GM20431 (cell line): ENCODE results near the gene ABITRAM.
"Not testable (repeated sequence)": the region's sequence is repeated elsewhere in the genome, so short reads cannot be mapped to it uniquely, and the experiment has no call there.

ENCODE experiments used
- in situ Hi-C: fragments of 300-500 bp; cut with MseI, MboI; formaldehyde crosslinking; loops from one replicate; pipeline ENCODE4 v1.15.0; 2020; ENCODE audit warnings: low sequenced_read_pairs; ENCODE audit not compliant: unreplicated experiment

The ABITRAM gene, protein sequence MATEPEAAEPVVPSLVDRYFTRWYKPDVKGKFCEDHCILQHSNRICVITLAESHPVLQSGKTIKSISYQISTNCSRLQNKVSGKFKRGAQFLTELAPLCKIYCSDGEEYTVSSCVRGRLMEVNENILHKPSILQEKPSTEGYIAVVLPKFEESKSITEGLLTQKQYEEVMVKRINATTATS

DNA sequence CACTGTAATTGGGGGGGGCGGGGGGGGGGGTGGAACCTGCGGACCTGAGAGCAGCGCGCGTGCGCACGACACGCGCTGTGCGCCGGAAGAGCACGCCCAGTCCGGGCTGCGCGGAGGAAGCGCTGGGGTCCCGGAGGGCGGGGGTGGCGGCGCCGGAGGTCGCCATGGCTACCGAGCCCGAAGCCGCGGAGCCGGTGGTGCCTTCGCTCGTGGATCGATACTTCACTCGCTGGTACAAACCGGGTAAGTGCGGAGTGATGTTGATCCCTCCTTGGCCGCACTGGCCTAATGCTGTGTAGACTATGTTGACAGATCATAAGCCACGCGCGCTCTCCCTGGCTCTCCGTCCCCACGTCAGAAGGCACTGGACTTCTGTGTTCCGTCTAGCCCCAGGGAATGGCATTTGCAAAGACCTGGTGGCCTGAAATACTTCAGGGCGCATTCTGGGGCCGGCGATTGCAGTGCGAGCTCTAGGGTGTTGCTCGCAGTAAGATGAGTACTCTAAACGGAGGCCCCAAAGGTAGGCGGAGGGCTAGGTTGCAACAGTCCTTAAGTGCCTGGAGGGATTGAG lies at the start of gene ABITRAM:
TSS of gene ABITRAM (plus strand) at position 78 of the 571 bp plus-strand sequence. CDS start at position 165, 87 bp downstream.
- in situ Hi-C loops = no loop called here

DNA sequence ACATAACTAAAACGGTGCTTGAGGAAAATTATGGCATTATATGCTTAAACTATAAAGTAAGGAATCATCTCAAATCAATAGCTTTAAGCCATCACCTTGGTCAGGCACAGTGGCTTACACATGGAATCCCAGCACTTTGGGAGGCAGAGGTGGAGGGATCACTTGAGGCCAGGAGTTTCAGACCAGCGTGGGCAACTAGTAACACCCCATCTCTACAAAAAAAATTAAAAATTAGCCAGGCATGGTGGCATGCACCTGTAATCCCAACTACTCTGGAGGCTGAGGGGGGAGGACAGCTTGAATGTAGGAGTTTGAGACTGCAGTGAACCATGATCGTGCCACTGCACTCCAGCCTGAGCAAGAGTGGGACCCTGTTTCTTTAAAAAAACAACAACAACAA lies 49.5 kb upstream of the ABITRAM start:
- in situ Hi-C loops = no loop called here

DNA sequence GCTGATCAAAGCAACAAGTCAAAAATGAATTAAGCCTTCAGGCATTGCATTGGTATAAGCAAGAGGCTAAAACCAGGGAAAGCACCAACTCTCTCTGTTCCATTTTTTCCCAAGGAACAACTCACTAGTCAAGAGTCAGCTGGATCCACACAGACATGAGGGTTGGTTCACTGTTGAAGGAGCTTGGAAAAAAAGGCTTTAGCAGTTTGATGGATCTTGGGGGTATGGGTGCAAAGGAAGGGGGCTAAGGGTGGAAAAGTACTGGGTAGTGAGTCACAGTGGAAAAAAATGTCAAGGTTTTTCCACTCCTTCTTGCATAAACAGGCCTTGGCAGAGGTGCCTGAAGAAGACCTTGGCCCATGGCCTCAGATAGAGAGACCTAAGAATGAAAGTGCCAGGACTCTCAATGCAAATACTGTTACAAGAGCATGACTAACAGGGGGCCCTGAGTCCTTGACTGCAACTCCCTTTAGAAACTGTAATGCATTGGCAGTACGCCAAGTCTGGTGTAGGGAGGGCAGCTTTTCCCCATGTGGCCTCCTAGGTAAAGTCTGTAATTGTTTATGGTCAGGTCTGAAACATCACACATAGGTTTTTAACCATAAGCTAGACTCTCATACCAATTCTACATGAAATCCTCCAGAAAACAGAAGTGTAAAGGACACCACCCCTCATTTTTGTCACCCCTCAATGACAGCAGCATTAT lies 48.4 kb upstream of the ABITRAM start:
- in situ Hi-C loops = no loop called here

DNA sequence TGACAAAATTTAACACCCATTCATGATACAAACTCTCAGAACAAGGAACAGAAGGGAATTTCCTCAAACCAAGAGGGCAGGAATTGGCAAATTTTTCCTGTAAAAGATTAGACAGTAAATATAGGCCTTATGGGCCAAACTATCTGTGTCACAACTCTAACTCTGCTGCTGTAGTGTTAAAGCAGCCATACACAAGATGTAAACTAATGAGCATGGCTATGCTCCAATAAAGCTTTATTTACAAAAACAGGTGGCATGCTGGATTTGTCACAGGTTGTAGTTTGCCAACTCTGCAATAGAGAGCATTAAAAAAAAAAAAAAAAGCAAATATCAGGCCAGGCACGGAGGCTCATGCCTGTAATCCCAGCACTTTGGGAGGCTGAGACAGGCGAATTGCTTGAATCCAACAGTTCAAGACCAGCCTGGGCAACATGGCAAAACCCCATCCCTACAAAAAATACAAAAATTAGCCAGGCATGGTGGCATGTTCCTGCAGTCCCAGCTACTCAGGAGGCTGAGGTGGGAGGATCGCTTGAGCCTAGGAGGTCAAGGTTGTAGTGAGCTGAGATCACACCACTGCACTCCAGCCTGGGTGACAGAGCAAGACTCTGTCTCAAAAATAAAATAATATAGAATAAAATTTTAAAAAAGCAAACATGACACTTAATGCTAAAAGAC lies 47.5 kb upstream of the ABITRAM start:
- in situ Hi-C loops = not testable (repeated sequence)

DNA sequence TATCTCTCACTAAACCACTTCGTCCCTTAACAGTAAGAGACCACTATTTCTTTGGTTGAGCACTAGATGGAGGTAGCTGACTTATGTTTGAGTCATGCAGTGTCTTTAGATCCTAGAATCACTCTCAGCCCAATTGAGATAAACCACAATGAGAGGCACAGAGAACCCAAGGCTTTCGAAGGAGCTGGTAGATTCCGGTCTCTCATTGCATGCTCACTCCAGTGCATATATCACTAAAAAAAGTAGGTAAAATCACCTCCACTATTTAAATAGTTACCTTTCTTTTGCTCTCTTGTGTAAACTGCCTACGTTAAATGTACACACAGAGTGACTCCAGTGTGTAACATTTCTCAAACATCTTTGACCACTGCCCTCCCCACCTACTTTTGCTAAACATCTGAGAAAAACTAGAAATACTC lies 44.5 kb upstream of the ABITRAM start:
- in situ Hi-C loops = no loop called here

DNA sequence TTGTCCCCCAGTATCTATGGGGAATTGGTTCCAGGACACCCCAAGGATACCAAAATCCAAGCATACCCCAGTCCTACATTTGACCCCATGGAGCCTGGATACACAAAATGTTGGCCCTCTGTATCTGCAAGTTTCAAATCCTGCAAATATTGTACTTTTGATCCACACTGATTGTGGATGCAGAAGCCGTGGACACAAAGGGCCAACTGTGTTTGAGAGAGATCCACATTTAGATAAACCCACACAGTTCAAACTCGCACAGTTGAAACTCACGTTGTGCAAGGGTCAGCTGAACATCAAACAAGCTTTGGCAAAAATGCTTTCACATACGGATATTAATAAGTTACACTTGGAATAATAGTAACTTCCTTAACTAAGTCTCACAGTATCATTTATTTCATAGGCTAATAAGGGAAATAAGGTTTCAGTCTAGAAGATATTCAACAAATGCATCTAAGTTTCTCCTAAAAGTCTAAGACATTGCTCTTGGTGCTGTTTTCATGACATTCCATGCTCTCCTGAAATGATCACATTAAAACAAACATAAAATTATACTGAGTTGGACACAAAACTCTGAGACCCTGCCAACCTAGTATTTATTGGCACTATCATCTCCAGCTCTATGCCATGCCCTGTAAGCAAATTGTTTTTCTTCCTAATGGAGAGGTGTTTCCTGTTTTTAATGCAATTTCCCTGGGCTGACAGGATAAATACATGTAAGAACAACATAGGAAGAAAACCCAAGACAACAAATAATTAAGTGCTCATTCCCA lies 39.8 kb upstream of the ABITRAM start:
- in situ Hi-C loops = no loop called here

DNA sequence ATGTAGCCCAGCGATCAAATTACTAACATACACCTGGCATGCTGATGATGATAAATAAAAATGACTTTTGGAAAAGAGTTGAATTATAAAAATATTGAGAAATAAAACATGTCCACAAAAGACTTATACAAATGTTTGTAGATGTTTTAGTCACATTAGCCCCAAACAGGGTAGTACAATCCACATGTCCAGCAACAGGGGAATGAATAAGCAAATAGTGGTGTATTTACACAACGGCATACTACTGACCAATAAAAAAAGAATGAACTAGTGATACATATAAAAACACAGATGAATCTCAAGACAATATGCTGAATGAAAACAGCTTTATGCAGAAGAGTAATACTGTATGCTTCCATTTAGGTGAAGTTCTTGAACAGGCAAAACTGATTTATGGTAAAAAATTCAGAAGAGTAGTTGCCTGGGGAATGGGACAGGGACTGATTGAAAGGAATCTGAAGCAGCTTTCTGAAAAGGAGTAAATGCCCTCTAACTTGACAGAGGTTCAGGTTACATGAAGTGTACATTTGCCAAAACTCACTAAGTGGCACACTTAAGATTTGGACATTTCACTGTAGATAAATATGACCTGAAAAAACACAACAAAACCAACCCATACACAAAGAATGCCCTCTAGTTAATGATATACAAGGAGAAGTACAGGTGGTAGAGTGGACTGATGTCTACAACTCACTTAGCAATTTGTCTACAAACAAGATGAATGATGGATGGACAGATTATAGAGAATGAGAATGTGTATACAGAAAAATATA lies 36.7 kb upstream of the ABITRAM start:
- in situ Hi-C loops = no loop called here

DNA sequence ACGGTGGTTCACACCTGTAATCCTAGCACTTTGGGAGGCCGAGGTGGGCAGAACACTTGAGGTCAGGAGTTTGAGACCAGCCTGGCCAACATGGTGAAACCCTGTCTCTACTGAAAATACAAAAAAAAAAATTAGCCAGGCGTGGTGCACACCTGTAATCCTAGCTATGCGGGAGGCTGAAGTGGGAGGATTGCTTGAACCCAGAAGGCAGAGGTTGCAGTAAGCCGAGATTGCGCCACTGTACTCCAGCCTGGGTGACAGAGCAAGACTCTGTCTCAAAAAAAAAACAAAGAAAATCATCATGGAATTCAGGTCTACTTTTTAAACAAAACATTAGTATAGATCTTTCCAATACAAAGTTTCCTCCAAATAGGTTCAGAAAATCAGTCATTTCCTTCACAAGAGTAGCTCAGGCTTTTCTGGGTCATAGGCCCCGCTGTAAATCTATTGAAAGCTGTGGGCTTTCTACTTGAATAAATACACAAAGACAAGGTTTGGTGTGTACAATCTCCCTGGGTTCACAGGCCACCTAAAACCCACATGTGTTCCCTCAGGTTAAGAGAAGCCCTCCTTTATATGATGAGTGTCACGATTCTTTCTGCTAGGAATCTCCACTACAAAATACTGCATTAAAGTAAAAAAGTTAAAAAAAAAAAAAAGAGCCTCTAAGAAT lies 35.0 kb upstream of the ABITRAM start:
- in situ Hi-C loops = not testable (repeated sequence)

DNA sequence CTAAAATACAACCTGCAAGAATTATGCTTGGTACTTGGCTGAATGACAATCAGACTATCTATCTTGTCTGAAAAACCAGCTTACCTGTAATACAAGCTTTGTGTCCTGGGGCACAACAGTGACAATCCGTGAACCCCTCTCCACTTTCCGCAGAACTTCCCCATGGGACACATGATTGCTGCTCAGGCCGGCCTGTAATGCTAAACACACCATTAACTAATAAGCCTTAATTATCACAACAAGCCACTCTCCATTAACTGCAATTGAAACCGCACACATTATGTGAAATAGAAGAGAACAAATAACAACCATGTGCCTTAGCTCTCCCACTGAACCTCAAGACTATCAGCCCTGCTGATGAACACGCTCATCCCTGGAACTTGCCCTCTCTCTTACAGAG lies 34.0 kb upstream of the ABITRAM start:
- in situ Hi-C loops = no loop called here

DNA sequence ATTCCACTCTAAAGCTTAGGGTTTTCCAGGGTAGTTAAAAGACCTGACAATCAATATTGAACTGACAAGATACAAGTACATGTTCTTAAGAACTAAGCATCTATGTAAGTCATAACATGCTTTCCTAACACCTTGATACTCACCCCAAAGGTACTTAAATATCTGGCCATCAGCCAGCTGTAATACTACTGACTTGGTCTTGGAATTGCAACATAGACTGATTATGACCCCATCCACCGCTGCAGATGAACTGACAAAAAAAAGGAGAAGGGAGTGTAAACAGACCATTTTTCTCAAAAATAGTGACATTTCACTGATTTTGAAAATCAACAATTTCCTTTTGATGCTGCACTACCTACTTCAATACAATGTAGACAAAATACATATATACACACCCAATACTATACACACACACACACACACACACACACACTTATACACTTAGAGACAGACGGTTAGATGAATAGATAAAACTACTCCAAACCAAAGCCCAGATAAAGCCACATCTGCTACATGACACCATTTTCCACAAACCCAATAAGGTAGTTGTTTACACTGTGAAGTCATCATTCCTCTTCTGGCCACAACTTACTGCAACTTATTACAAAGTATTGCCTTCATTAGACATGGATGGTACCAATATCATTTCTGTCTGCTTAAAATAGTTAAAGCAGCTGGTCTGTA lies 30.6 kb upstream of the ABITRAM start:
- in situ Hi-C loops = no loop called here

DNA sequence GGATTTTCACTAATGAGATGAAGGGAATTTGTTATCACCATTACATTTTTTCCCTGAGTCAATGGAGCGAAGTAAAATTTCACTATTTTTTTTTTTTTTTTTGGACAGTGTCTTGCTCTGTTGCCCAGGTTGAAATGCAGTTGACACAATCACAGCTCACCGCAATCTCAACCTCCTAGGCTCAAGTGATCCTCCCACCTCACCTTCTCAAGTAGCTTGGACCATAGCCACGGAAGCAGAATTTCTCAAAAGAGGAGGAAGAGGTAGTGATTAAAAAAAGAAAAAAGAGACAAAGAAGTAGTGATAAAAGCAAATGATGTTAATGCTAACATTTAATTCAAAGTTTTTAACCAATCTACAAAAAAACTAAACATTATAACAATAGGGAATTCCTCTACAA lies 30.0 kb upstream of the ABITRAM start:
- in situ Hi-C loops = no loop called here

DNA sequence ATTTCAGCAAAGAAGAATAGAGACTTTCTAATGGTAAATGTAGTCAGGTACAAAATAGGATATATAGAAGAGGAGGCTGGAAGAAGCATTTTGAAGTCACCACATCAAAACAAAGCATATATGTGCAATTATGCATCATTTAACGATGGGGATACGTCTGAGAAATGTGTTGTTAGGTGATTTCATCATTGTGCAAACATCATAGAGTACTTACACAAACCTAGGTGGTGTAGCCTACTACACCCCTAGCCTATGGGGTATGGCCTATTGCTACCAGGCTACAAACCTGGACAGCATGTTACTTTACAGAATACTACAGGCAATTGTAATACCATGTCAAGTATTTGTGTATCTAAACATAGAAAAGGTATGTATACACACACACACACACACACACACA lies 28.7 kb upstream of the ABITRAM start:
- in situ Hi-C loops = no loop called here

DNA sequence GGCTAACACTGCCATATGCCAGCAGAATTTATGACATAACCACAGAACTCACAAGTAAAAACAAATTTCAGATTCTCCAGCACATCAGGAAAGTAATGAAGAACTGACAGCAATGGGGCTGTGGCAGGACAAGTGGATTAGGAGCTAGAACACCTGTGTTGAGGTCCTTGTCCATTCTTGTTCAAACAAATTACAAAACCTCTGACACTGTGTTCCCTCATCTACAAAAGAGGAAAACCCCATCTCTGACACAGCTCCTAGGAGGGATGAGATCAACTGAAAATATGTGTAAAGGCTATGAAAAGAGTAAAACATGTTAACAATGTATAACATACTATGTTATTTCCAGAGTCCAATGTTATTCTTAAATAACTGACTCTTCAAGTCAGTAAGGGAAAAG lies 23.8 kb upstream of the ABITRAM start:
- in situ Hi-C loops = no loop called here

DNA sequence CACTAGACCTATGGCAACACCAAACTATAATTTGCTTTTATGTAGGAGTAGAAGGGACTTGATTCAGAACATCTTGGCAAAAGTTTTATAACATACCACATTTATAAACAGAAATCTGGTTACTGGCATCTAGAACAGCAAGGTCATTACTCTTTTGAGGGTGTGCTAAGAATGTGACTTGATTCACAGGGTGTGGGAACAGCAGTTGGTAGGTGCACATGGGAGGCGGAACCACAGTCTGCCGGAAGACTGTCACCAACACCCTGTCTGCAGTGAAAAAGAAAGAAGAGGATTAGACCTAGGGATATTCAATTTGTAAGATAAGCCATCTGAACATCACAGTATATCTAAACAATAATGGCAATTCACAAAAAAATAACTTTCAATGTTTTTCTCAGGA lies 23.3 kb upstream of the ABITRAM start:
- in situ Hi-C loops = no loop called here

DNA sequence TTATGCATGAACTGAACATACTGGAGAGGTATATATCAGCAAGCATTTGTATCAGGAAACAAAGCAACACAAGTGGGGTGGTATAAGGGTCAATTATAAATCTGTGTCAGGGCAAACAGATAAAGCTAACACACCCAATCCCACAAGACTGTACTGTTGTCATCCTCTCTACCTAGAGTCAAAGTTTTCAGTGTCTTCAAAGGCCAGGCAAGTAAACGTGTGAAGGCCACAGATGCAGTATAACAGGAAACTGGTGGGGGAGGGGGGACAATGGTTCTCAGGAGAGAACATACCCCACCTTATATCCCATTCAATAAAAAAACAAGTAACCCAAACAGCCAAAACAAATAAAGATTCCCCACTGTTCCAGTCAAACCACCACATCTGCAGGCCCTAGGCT lies 22.4 kb upstream of the ABITRAM start:
- in situ Hi-C loops = no loop called here

DNA sequence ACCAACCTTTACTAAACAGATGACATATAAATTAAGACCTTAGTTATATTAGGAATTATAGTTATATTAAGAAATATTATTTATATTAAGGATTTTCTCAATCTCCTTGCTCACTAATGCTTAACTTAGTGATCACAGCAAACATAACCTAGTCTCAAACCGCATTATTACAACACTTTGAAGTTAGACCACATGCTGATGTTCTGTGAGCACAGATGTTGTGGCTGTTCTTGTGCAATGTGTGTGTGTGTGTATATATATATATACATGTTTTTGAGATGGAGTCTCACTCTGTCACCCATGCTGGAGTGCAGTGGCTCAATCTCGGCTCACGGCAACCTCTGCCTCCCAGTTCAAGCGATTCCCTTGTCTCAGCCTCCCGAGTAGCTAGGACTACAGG lies 20.8 kb upstream of the ABITRAM start:
- in situ Hi-C loops = no loop called here

DNA sequence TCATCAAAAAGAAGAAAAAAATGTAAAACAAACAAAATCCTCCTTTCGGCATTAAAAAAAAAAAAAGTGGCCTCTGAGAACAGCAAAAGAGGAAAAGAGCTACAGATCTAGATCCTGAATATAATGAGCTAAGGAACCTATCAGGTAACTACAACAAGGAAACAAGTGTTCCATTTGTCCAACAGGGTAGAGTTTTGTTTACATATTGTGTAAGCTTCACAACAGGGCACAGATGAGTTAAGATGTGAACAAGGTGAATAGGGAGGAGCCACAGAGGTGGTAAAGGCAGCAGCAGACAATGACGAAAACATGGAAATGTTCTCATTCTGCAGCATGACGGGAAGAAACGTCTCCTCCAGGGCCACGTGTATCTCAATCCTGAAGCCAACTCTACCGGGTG lies 14.7 kb upstream of the ABITRAM start:
- in situ Hi-C loops = no loop called here

DNA sequence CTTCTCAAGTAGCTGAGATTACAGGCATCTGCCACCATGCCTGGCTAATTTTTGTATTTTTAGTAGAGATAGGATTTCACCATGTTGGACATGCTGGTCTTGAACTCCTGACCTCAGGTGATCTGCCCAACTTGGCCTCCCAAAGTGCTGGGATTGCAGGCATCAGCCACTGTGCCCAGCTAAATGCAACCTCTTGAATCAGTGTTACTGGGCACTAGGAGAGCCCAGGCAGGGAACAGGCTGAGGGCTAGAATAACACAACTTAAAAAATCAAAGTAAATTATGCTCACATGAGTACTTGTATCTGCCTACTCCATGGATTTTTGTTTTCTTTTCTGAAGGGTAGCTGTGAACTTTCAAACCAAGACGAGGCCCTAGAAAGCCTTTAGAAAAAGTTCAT lies 13.8 kb upstream of the ABITRAM start:
- in situ Hi-C loops = not testable (repeated sequence)

DNA sequence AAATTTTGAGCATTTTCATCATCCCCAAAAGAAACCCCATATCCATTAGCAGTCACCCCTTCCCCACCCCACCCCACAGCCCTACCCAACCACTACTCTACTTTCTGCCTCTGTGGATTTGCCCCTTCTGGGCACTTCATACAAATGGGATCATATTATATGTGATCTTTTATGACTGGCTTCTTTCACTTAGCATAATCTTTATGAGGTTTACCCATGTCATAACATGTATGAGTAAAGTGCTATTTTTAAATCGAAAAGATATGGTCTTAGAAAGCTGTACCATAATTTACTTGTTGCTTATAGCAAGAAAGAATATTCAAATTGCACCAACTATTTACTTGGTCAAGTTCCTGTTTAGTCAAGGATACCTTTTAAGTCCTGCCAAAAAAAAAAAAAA lies 13.0 kb upstream of the ABITRAM start:
- in situ Hi-C loops = no loop called here
